Endothelial cell (in vitro differentiated cells): ENCODE measurements around the gene ZEB2. TPM values are rescaled to one million over a fixed set of nuclear protein-coding genes. Genes with fewer than 3 reads are reported as not detected.

Experiments used
- DNase-seq: peaks from one replicate; pipeline ENCODE4 v3.0.0; 2021; ENCODE audit warnings: low spot score
- H3K27ac Mint-ChIP-seq: one replicate; pipeline ENCODE4 v1.8.0; 2021; ENCODE audit warnings: mixed read lengths, inconsistent platforms; ENCODE audit not compliant: unreplicated experiment
- H3K27me3 Mint-ChIP-seq: one replicate; pipeline ENCODE4 v1.8.0; 2021; ENCODE audit warnings: mild to moderate bottlenecking, moderate library complexity, mixed read lengths, inconsistent platforms; ENCODE audit not compliant: unreplicated experiment
- H3K36me3 Mint-ChIP-seq: one replicate; pipeline ENCODE4 v1.8.0; 2021; ENCODE audit warnings: mild to moderate bottlenecking, low read depth, mixed read lengths, inconsistent platforms; ENCODE audit not compliant: unreplicated experiment
- H3K4me1 Mint-ChIP-seq: one replicate; pipeline ENCODE4 v1.8.0; 2021; ENCODE audit warnings: mild to moderate bottlenecking, mixed read lengths, inconsistent platforms; ENCODE audit not compliant: unreplicated experiment
- H3K4me3 Mint-ChIP-seq: one replicate; pipeline ENCODE4 v1.8.0; 2021; ENCODE audit warnings: mild to moderate bottlenecking, mixed read lengths, inconsistent platforms; ENCODE audit not compliant: unreplicated experiment
- H3K9me3 Mint-ChIP-seq: one replicate; pipeline ENCODE4 v1.8.0; 2021; ENCODE audit warnings: mixed read lengths, inconsistent platforms; ENCODE audit not compliant: unreplicated experiment
- total RNA-seq: library from RNA; stranded (reverse); fragmentation: NEBNext Ultra II Directional; extraction: Animal tissue kit (Norgen Biotek cat#: 25700); gene quantifications from one replicate; pipeline ENCODE4 v1.2.1, GENCODE V29; 2021; ENCODE audit not compliant: unreplicated experiment
- TF ChIP-seq, protein P1 (sequence below): fragments of 200-600 bp; sonication (generic); IDR thresholded peaks from one replicate; pipeline ENCODE4 v1.5.0; 2021; ENCODE audit warnings: antibody characterized with exemption; ENCODE audit not compliant: unreplicated experiment

Gene ZEB2
- total RNA-seq, 1 donor from 2014 or later, result 109 TPM

DNA sequence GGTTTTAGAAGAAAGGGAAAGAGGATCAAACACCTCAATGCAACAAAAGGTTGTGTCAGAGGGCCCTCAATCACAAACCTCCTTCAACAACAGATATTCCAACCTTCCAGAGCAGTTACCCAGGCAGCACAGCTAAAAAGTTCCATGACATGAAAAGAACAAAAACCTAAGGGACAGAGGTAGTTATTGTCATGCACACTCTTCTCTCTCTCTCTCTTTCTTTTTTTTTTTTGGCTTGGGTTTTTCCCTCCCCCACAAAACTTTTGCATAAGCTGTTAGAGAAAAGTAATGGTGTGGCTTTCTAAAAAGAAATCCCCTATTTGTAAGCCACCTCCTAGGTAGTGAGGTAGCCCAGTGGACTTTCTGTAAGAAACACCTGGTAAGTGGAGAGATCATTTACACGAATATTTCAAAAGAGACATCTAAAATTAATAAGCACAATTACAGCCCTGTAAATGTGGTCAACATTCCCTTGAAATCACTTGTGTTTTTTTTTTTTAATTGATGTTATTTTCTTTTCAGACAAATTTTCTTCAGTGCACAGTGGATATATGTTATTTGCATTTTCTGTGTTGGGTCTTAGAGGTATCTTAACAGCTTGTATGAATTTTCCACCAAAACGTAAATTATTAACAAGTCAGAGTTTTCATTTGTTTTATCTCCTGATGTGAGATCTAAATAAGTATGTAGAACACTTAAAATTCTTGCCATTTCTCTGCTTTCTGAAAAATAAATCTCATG lies 48.4 kb downstream of the ZEB2 start:
- Mint-ChIP-seq H3K27me3 (no peaks in the 10 kb centered on the region), H3K36me3 (no peaks in the 10 kb centered on the region), H3K9me3 (no peaks in the 10 kb centered on the region), H3K4me3 (no peak overlapping the region), H3K4me1 (peaks cover 19% of the 10 kb centered on the region), H3K27ac (no peak overlapping the region)
- DNase-seq, result no peak
- TF ChIP-seq, protein P1, sequence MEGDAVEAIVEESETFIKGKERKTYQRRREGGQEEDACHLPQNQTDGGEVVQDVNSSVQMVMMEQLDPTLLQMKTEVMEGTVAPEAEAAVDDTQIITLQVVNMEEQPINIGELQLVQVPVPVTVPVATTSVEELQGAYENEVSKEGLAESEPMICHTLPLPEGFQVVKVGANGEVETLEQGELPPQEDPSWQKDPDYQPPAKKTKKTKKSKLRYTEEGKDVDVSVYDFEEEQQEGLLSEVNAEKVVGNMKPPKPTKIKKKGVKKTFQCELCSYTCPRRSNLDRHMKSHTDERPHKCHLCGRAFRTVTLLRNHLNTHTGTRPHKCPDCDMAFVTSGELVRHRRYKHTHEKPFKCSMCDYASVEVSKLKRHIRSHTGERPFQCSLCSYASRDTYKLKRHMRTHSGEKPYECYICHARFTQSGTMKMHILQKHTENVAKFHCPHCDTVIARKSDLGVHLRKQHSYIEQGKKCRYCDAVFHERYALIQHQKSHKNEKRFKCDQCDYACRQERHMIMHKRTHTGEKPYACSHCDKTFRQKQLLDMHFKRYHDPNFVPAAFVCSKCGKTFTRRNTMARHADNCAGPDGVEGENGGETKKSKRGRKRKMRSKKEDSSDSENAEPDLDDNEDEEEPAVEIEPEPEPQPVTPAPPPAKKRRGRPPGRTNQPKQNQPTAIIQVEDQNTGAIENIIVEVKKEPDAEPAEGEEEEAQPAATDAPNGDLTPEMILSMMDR, result no peak

DNA sequence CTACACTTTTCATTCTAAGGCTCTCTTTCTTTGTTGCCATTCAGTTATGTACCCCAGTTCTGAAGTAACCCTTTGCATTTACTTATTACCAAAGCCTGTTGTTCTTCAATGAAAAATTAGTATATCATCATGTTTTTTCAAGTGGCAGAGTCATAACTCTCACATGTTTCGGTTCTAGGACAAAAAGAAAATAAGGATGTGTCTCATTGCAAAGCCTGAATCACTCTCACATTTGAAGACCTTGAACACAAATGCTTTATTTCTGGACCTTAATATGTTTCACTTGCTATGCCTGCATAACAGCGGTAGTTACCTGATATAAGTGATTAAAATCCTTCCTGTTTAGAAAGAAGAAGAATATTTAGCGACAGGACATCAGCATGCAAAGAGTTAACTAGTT lies 49.1 kb downstream of the ZEB2 start:
- TF ChIP-seq, protein P1, result no peak
- Mint-ChIP-seq H3K4me1 (peaks cover 19% of the 10 kb centered on the region), H3K27ac (no peak overlapping the region), H3K9me3 (no peaks in the 10 kb centered on the region), H3K27me3 (no peaks in the 10 kb centered on the region), H3K36me3 (no peaks in the 10 kb centered on the region), H3K4me3 (no peak overlapping the region)
- no peak for DNase-seq

DNA sequence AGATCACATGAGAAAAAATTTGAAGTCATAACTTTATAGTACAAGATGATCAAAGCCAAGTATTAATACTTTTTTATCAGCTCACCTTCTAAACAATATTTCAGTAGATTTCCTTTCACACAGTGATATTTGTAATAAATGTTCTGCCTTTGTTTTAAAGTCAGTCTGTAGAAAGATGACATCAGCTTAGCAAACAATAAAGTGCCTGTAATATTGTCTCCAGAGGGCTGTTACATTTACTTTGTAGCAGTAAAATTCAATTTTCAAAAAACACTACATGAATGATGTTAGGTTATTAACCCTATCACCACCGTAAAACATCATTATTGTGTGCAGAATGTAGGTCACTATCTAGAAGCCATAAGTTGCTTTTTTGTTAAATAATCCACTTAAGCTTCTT lies 49.6 kb downstream of the ZEB2 start:
- no peak for DNase-seq
- H3K4me1 Mint-ChIP-seq, result peaks cover 19% of the 10 kb centered on the region
- peaks cover under 1% of the 10 kb centered on the region for H3K36me3 Mint-ChIP-seq
- TF ChIP-seq, protein P1, result no peak
- H3K27me3 Mint-ChIP-seq, result no peaks in the 10 kb centered on the region
- no peak overlapping the region for H3K27ac Mint-ChIP-seq
- H3K4me3 Mint-ChIP-seq, result no peak overlapping the region
- H3K9me3 Mint-ChIP-seq, result no peaks in the 10 kb centered on the region

DNA sequence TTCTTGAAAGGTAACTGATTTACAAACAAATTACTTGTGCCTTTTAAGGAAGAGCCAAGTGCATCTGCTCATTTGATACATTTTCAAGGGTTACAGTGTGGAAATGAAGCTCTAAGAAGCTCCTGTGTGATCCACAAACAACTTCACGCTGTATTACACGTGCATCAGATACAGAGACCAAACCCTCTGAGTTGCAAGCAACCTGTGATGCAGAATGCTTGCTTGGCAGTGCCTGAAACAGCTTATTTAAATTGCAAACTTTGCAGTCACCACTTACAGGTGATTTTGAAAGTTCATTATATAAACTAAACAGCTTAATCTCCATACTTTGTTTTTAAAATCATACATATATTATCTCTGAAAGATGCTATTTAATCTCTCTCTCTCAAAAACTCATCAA lies 50.1 kb downstream of the ZEB2 start:
- TF ChIP-seq, protein P1, result no peak
- Mint-ChIP-seq H3K36me3 (peaks cover 6% of the 10 kb centered on the region), H3K9me3 (no peaks in the 10 kb centered on the region), H3K4me3 (no peak overlapping the region), H3K4me1 (peaks cover 19% of the 10 kb centered on the region), H3K27ac (no peak overlapping the region), H3K27me3 (no peaks in the 10 kb centered on the region)
- DNase-seq, result no peak

DNA sequence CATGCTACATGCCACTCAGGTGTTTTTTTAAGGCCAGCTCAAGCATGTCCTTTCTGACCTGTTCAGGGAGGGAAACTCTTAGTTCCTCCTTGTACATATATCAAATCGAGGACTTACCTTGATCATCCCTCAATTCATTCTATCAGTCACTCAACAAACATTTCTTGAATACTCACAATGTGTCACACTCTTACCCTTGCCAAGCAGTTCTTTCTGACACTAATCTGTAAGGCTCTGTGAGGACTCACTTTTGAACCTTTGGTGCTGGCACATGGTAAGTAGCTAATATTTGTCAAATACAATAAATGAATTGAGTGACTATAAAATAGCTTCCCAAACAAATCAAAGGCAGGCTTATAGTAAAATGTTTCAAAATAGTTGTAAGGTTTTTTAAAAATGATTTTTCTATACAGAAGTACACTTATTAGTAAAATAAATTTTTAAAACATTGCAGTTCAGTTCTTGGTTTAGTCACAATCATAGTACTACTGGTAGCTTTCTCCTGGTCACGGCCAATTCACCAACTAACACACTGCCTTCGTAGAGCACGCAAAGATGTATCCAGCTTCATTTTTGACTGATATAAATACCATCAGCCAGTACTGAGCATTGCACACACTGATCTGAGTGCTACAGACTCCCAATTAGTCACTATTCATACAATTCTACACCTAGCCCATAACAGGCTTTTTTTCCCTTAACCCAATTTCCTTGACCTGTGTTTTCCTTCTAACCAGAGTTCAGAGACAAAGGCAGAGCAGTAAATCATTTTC lies 50.9 kb downstream of the ZEB2 start:
- no peaks in the 10 kb centered on the region for H3K9me3 Mint-ChIP-seq
- no peak overlapping the region for H3K4me3 Mint-ChIP-seq
- no peak overlapping the region for H3K27ac Mint-ChIP-seq
- no peaks in the 10 kb centered on the region for H3K27me3 Mint-ChIP-seq
- H3K4me1 Mint-ChIP-seq, result peaks cover 19% of the 10 kb centered on the region
- no peak for DNase-seq
- TF ChIP-seq, protein P1, result no peak
- H3K36me3 Mint-ChIP-seq, result peaks cover 6% of the 10 kb centered on the region
